Measurements from ENCODE around the gene ADIPOR2. TPM values are rescaled to one million over a fixed set of nuclear protein-coding genes. Genes with fewer than 3 reads are reported as not detected.

Gene ADIPOR2
- polyA plus RNA-seq, 2 of the 4 experiments (the other 2 are of a cell fraction) = 60.4 to 65.4 TPM

GRCh38 chr12:1829306-1829900 is 138.5 kb downstream of the ADIPOR2 start:
- Histone ChIP-seq H3K4me3 (no peak overlapping the region), H3K27ac (no peak overlapping the region), H3K4me2 (no peak overlapping the region), H3K4me1 (no peaks in the 10 kb centered on the region), H3K9me3 (no peaks in the 10 kb centered on the region)
- ChIA-PET POLR2A (no interaction called here), CTCF (interaction anchor here (0.9 kb wide), 1 partner anchor 15 kb away, joined by 3 read pairs; no protein-coding TSS in a partner anchor)
- FAIRE-seq (no peak), ATAC-seq (no peak), DNase-seq (ENCODE audit: low read depth in 1 of 2, low spot score in 1 of 2) (no peak)
- TF ChIP-seq CBX2 (IDR thresholded peaks at IDR 0.05; ENCODE audit: borderline replicate concordance, low read depth) = no peak
- TF ChIP-seq CHD2 (IDR thresholded peaks at IDR 0.05; ENCODE audit: low read length, partially characterized antibody) = no peak
- TF ChIP-seq, protein P1, sequence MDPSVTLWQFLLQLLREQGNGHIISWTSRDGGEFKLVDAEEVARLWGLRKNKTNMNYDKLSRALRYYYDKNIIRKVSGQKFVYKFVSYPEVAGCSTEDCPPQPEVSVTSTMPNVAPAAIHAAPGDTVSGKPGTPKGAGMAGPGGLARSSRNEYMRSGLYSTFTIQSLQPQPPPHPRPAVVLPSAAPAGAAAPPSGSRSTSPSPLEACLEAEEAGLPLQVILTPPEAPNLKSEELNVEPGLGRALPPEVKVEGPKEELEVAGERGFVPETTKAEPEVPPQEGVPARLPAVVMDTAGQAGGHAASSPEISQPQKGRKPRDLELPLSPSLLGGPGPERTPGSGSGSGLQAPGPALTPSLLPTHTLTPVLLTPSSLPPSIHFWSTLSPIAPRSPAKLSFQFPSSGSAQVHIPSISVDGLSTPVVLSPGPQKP (IDR thresholded peaks at IDR 0.05; ENCODE audit: low read depth, low read length) = no peak
- TF ChIP-seq GATA3 (IDR thresholded peaks at IDR 0.05; ENCODE audit: borderline replicate concordance) = no peak
- no peak for TF ChIP-seq MAFK (IDR thresholded peaks at IDR 0.05; ENCODE audit: partially characterized antibody)
- TF ChIP-seq PHF8 (IDR thresholded peaks at IDR 0.05; ENCODE audit: borderline replicate concordance, low read depth) = no peak
- no peak for TF ChIP-seq JUN (IDR thresholded peaks at IDR 0.05)
- no peak for TF ChIP-seq EP300 (IDR thresholded peaks at IDR 0.05)
- no peak for TF ChIP-seq BCL3 (IDR thresholded peaks at IDR 0.05)
- TF ChIP-seq EHF (CRISPR knock-in tag; IDR thresholded peaks at IDR 0.05) = no peak
- TF ChIP-seq TP53 (CRISPR knock-in tag; IDR thresholded peaks at IDR 0.05) = no peak
- TF ChIP-seq, protein P2, sequence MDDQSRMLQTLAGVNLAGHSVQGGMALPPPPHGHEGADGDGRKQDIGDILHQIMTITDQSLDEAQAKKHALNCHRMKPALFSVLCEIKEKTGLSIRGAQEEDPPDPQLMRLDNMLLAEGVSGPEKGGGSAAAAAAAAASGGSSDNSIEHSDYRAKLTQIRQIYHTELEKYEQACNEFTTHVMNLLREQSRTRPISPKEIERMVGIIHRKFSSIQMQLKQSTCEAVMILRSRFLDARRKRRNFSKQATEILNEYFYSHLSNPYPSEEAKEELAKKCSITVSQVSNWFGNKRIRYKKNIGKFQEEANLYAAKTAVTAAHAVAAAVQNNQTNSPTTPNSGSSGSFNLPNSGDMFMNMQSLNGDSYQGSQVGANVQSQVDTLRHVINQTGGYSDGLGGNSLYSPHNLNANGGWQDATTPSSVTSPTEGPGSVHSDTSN (IDR thresholded peaks at IDR 0.05) = no peak
- TF ChIP-seq CHD4 (IDR thresholded peaks at IDR 0.05; ENCODE audit: borderline replicate concordance) = no peak
- no peak for TF ChIP-seq MAZ (IDR thresholded peaks at IDR 0.05; ENCODE audit: borderline replicate concordance, low read depth, low read length)
- no peak for TF ChIP-seq ZNF302 (CRISPR knock-in tag; IDR thresholded peaks at IDR 0.05)
- TF ChIP-seq, protein P3, sequence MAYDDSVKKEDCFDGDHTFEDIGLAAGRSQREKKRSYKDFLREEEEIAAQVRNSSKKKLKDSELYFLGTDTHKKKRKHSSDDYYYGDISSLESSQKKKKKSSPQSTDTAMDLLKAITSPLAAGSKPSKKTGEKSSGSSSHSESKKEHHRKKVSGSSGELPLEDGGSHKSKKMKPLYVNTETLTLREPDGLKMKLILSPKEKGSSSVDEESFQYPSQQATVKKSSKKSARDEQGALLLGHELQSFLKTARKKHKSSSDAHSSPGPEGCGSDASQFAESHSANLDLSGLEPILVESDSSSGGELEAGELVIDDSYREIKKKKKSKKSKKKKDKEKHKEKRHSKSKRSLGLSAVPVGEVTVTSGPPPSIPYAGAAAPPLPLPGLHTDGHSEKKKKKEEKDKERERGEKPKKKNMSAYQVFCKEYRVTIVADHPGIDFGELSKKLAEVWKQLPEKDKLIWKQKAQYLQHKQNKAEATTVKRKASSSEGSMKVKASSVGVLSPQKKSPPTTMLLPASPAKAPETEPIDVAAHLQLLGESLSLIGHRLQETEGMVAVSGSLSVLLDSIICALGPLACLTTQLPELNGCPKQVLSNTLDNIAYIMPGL (CRISPR knock-in tag; IDR thresholded peaks at IDR 0.05; ENCODE audit: borderline replicate concordance) = no peak
- TF ChIP-seq RFX5 (IDR thresholded peaks at IDR 0.05) = no peak
- no peak for TF ChIP-seq RNF2 (IDR thresholded peaks at IDR 0.05; ENCODE audit: borderline replicate concordance, low read depth)
- 37% methylated on average over 11 of the region's 11 CpGs for WGBS (ENCODE audit: missing lambda C conversion rate)

- H3K27ac ChIP-seq = no peak overlapping the region
- TF ChIP-seq RNF2 (IDR thresholded peaks at IDR 0.05; ENCODE audit: borderline replicate concordance, low read depth) (no peak), MYC (IDR thresholded peaks at IDR 0.05; ENCODE audit: borderline replicate concordance, low read length) (no peak), ZSCAN20 (CRISPR knock-in tag; IDR thresholded peaks at IDR 0.05) (no peak), MAX (IDR thresholded peaks at IDR 0.05) (no peak), CHD4 (IDR thresholded peaks at IDR 0.05; ENCODE audit: borderline replicate concordance) (no peak), RCOR1 (IDR thresholded peaks at IDR 0.05; ENCODE audit: low read depth, low read length) (no peak), JUNB (IDR thresholded peaks at IDR 0.05) (no peak), SREBF2 (IDR thresholded peaks at IDR 0.05) (no peak), RFX5 (IDR thresholded peaks at IDR 0.05) (no peak), HOXB5 (CRISPR knock-in tag; IDR thresholded peaks at IDR 0.05) (no peak)
- TF ChIP-seq, protein P1 (IDR thresholded peaks at IDR 0.05; ENCODE audit: low read depth, low read length) = no peak
- TF ChIP-seq, protein P3 (CRISPR knock-in tag; IDR thresholded peaks at IDR 0.05; ENCODE audit: borderline replicate concordance) = no peak
- ChIA-PET POLR2A (no interaction called here), CTCF (interaction anchor here (1.0 to 1.3 kb wide), 2 partner anchors 110 to 178 kb away, joined by 3 to 4 read pairs; no protein-coding TSS in a partner anchor)
- ATAC-seq (no peak), FAIRE-seq (no peak), DNase-seq (ENCODE audit: low read depth in 1 of 2, low spot score in 1 of 2) (no peak)
- H3K9me3 ChIP-seq = no peaks in the 10 kb centered on the region
- WGBS (ENCODE audit: missing lambda C conversion rate) = 6% methylated on average over 3 of the region's 3 CpGs
- H3K4me3 ChIP-seq = no peak overlapping the region
- H3K4me1 ChIP-seq = no peaks in the 10 kb centered on the region
- no peak overlapping the region for H3K4me2 ChIP-seq
Observed at GRCh38 chr12:1830401-1830845, 139.6 kb downstream of the ADIPOR2 start.
